KMS-11 (cell line): ENCODE results near the gene SERPINA10.

Experiments
- H2AFZ ChIP-seq: fragments of 200-600 bp; sonication (generic); 2 replicates; pipeline ENCODE4 v1.6.1; 2016; ENCODE audit warnings: antibody characterized with exemption, mixed run types, low read depth
- H3K27ac ChIP-seq: fragments of 200-600 bp; sonication (generic); 2 replicates; pipeline ENCODE4 v1.6.1; 2016; ENCODE audit warnings: mild to moderate bottlenecking, mixed run types
- H3K27me3 ChIP-seq: fragments of 200-600 bp; sonication (generic); 2 replicates; pipeline ENCODE4 v1.6.1; 2017; ENCODE audit warnings: mild to moderate bottlenecking, low read depth, mixed run types, moderate library complexity; ENCODE audit not compliant: insufficient read depth
- H3K36me3 ChIP-seq: fragments of 200-600 bp; sonication (generic); 2 replicates; pipeline ENCODE4 v1.6.1; 2017; ENCODE audit warnings: mild to moderate bottlenecking, mixed run types; ENCODE audit not compliant: insufficient read depth
- H3K4me1 ChIP-seq: fragments of 200-600 bp; sonication (generic); 2 replicates; pipeline ENCODE4 v1.6.1; 2016; ENCODE audit warnings: mild to moderate bottlenecking, low read depth, mixed run types; ENCODE audit not compliant: poor library complexity, severe bottlenecking
- H3K4me2 ChIP-seq: fragments of 200-600 bp; sonication (generic); 2 replicates; pipeline ENCODE4 v1.7.0; 2016; ENCODE audit warnings: mild to moderate bottlenecking, mixed run types
- H3K4me3 ChIP-seq: fragments of 200-600 bp; sonication (generic); IDR thresholded peaks from 2 replicates; pipeline ENCODE4 v1.6.1; 2017; ENCODE audit warnings: low read depth, low read length, mixed read lengths; ENCODE audit not compliant: insufficient read depth
- H3K79me2 ChIP-seq: fragments of 200-600 bp; sonication (generic); 2 replicates; pipeline ENCODE4 v1.6.1; 2016; ENCODE audit warnings: low read depth, mixed run types; ENCODE audit not compliant: insufficient read depth
- H3K9ac ChIP-seq: fragments of 200-600 bp; sonication (generic); 2 replicates; pipeline ENCODE4 v1.6.1; 2016; ENCODE audit warnings: mild to moderate bottlenecking, mixed run types
- H4K20me1 ChIP-seq: fragments of 200-600 bp; sonication (generic); 2 replicates; pipeline ENCODE4 v1.6.1; 2016; ENCODE audit warnings: mild to moderate bottlenecking, mixed run types; ENCODE audit not compliant: insufficient read depth
- CTCF ChIP-seq: fragments of 200-600 bp; sonication (generic); conservative IDR thresholded peaks from 2 replicates; pipeline ENCODE4 v1.6.1; 2017; ENCODE audit warnings: low read depth, mild to moderate bottlenecking, antibody characterized with exemption, low read length, moderate library complexity, mixed read lengths

SERPINA10 gene

GRCh38 chr14:94292872-94293577 is at the start of gene SERPINA10:
TSS of gene SERPINA10 (minus strand) at chr14:94293268. CDS start at chr14:94290593, 2,675 bp downstream.
- Histone ChIP-seq H3K4me3 (no peak within 1 kb of the TSS), H3K9ac (no peak within 1 kb of the TSS), H3K79me2 (no peaks in the 10 kb centered on the region), H3K4me1 (no peaks in the 10 kb centered on the region), H3K27me3 (no peaks in the 10 kb centered on the region), H2AFZ (no peak within 1 kb of the TSS), H4K20me1 (no peaks in the 10 kb centered on the region), H3K36me3 (no peaks in the 10 kb centered on the region), H3K4me2 (no peak within 1 kb of the TSS), H3K27ac (no peak within 1 kb of the TSS)
- no peak for TF ChIP-seq CTCF

GRCh38 chr14:94342334-94342934 is 49.4 kb upstream of the SERPINA10 start:
- Histone ChIP-seq H3K27ac (no peak overlapping the region), H3K79me2 (no peaks in the 10 kb centered on the region), H3K27me3 (no peaks in the 10 kb centered on the region), H3K4me2 (no peak overlapping the region), H3K4me1 (peaks cover 13% of the 10 kb centered on the region), H2AFZ (no peak overlapping the region), H3K36me3 (no peaks in the 10 kb centered on the region), H4K20me1 (no peaks in the 10 kb centered on the region), H3K4me3 (no peak overlapping the region), H3K9ac (no peak overlapping the region)
- TF ChIP-seq CTCF = no peak

- no peaks in the 10 kb centered on the region for H3K36me3 ChIP-seq
These were observed 48.7 kb upstream of the SERPINA10 start for GRCh38 chr14:94341656-94342333.

DNA sequence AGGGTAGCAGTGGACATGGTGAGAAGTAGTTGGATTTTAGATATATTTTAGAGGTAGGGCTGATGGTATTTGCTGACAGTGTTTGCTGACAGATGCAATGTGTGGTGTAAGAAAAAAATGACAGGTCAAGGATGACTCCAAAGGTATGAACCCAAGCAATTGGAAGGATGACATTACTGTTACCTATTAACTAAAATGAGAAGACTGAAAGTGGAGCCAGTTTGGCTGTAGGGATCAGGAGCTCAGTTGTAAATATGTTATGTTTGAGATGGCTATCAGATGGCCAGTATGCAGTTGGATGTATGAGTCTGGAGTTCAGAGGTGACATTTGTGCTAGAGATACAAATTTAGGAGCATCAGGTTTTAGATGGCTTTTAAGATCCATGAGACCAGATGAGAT is 47.5 kb upstream of the SERPINA10 start:
- no peak overlapping the region for H3K4me3 ChIP-seq
- H3K27ac ChIP-seq = no peak overlapping the region
- no peak overlapping the region for H3K4me2 ChIP-seq
- H4K20me1 ChIP-seq = no peaks in the 10 kb centered on the region
- TF ChIP-seq CTCF = no peak
- no peaks in the 10 kb centered on the region for H3K36me3 ChIP-seq
- H3K4me1 ChIP-seq = peaks cover 7% of the 10 kb centered on the region
- H3K9ac ChIP-seq = no peak overlapping the region
- no peaks in the 10 kb centered on the region for H3K27me3 ChIP-seq
- no peaks in the 10 kb centered on the region for H3K79me2 ChIP-seq
- H2AFZ ChIP-seq = no peak overlapping the region

More at GRCh38 chr14:94341656-94342333, 48.7 kb upstream of the SERPINA10 start:
- Histone ChIP-seq H3K27ac (no peak overlapping the region), H4K20me1 (no peaks in the 10 kb centered on the region), H3K4me3 (no peak overlapping the region), H3K4me2 (no peak overlapping the region), H3K27me3 (no peaks in the 10 kb centered on the region), H3K4me1 (peaks cover 12% of the 10 kb centered on the region), H3K79me2 (no peaks in the 10 kb centered on the region), H2AFZ (no peak overlapping the region), H3K9ac (no peak overlapping the region)
- no peak for TF ChIP-seq CTCF
